HL-60 (cell line): ENCODE measurements around the gene FCN3.

Source experiments
- CTCF ChIP-seq: IDR thresholded peaks from one replicate; pipeline ENCODE4 v1.5.1; 2011; ENCODE audit warnings: low read length, control low read depth, inconsistent platforms; ENCODE audit not compliant: insufficient read depth
- GABPA ChIP-seq: IDR thresholded peaks from 2 replicates; pipeline ENCODE4 v1.6.1; 2012; ENCODE audit warnings: low read depth
- POLR2AphosphoS5 ChIP-seq: IDR thresholded peaks from 2 replicates; pipeline ENCODE4 v1.6.1; 2012; ENCODE audit warnings: low read depth
- SPI1 ChIP-seq: IDR thresholded peaks from 2 replicates; pipeline ENCODE4 v1.6.1; 2012; ENCODE audit warnings: low read depth, mild to moderate bottlenecking, borderline replicate concordance
- TF ChIP-seq, protein P1 (sequence below): IDR thresholded peaks from 2 replicates; pipeline ENCODE4 v1.6.1; 2012; ENCODE audit warnings: low read depth; ENCODE audit not compliant: insufficient replicate concordance

- TF ChIP-seq CTCF (no peak), GABPA (no peak), POLR2AphosphoS5 (no peak), SPI1 (no peak)
- TF ChIP-seq, protein P1, sequence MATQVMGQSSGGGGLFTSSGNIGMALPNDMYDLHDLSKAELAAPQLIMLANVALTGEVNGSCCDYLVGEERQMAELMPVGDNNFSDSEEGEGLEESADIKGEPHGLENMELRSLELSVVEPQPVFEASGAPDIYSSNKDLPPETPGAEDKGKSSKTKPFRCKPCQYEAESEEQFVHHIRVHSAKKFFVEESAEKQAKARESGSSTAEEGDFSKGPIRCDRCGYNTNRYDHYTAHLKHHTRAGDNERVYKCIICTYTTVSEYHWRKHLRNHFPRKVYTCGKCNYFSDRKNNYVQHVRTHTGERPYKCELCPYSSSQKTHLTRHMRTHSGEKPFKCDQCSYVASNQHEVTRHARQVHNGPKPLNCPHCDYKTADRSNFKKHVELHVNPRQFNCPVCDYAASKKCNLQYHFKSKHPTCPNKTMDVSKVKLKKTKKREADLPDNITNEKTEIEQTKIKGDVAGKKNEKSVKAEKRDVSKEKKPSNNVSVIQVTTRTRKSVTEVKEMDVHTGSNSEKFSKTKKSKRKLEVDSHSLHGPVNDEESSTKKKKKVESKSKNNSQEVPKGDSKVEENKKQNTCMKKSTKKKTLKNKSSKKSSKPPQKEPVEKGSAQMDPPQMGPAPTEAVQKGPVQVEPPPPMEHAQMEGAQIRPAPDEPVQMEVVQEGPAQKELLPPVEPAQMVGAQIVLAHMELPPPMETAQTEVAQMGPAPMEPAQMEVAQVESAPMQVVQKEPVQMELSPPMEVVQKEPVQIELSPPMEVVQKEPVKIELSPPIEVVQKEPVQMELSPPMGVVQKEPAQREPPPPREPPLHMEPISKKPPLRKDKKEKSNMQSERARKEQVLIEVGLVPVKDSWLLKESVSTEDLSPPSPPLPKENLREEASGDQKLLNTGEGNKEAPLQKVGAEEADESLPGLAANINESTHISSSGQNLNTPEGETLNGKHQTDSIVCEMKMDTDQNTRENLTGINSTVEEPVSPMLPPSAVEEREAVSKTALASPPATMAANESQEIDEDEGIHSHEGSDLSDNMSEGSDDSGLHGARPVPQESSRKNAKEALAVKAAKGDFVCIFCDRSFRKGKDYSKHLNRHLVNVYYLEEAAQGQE, result no peak
Observed at GRCh38 chr1:27399251-27400025, 24.8 kb upstream of the FCN3 start.
